GM04504 (cell line): ENCODE measurements around the gene BCAS4.
"Not testable (repeated sequence)": the region's sequence is repeated elsewhere in the genome, so short reads cannot be mapped to it uniquely, and the experiment has no call there.

ENCODE experiments used
- DNase-seq: peaks from one replicate; pipeline ENCODE4 v3.0.0-alpha.2; 2012; ENCODE audit warnings: low read depth

BCAS4 gene

GRCh38 chr20:50876816-50877215, 82.0 kb downstream of the BCAS4 start:
- DNase-seq: no peak

GRCh38 chr20:50877232-50877743, 82.4 kb downstream of the BCAS4 start:
- no peak for DNase-seq

DNA sequence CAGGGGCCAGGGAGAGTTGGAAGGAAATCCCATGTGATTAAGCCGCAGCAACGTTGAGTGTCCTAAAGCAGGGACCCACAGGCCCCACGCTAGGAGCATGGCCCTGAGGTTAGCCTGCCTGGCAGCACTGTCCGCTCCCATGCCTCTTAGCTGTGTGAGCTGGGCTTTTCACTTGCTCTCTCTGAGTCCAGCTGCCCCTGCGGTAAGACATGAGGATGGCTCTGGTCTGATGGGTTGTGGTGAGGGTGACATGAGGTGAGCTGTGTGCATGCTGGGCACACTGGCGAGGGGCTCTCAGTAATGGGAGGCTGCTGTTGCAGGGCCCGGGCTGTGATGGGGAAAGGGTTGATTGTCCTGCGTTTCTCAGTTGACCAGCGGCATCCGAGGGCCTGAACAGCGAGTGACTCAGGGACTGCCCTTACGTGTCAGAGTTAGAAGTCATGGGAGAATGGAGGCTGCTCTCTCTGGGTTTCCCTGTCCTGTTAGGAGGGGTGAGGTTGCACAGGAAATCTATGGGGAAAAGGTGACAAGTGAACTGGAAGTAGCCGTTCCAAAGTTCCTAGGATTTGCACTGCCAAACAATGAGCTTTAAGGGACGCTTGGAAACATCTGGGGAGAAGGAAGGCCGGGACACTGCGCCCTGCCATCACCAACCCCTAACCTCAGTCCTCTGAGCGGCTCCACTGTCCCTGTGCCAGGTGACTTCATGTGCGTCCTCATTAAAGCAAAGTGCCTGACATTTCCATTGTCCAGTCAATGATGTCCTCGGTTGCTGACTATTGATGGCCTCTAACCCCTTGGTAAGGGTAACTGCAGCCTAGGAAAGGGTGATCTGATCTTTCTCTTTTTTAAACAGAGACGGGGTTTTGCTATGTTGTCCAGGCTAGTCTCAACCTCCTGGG, 85.0 kb downstream of the BCAS4 start:
- DNase-seq: no peak

DNA sequence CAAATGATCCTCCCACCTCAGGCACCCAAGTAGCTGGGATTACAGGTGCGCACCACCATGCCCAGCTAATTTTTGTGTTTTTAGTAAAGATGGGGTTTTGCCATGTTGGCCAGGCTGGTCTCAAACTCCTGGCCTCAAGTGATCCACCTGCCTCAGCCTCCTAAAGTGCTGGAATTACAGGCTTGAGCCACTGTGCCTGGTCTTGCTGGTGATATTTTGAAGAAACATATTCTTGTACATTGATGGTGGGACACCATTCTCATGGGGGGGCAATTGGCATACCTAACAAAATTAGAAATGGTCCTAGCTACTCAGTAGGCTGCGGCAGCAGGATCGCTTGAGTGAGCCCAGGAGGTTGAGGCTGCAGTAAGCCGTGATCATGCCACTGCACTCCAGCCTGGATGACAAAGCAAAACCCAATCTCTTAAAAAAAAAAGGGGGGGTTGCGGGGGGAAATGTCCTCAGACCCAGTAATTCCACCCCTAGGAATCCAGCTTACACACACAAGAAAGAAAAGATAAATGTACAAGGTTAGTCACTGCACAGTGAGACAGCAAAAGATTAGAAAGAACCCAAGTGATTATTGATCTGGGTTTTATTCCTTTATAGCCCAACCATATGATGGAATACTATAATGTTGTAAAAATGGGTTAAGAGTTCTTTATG, 87.0 kb downstream of the BCAS4 start:
- DNase-seq: not testable (repeated sequence)

DNA sequence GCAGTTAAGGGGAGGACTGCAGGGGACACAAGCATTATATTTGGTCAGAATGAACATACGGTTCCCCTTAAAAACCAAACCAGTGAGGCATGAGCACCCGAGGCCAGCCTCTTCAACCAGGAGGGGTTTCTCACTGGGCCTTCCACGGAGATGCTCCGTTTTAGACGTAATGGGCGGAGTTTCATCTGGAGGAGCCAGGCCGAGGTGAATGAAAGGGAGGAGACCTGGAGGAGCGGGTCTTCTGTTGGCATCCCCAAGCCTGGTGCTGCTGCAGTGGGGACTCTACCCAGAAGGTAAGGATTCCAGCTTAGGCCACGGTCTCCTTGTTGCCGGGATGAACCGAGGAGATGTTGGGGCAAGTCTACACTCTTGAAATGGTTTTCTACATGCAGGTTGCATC, 89.0 kb downstream of the BCAS4 start:
- no peak for DNase-seq

GRCh38 chr20:50885068-50885467, 90.2 kb downstream of the BCAS4 start:
- no peak for DNase-seq

DNA sequence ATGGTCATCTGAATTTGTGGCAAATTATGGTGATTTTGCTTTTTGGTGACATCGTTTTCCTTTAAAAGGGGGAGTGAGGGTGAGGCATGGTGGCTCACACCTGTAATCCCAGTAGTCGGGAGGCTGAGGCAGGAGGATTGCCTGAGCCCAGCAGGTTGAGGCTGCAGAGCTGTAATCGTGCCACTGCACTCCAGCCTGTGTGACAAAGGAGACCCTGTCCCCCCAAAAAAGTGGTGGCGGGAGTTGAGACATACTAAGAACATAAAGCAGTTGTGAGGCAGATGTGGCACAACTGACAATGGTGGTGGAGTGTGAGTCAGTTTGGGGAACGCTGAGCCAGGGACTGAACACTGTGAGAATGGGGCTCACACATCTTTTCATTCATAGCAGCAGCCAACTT, 90.9 kb downstream of the BCAS4 start:
- DNase-seq: no peak

DNA sequence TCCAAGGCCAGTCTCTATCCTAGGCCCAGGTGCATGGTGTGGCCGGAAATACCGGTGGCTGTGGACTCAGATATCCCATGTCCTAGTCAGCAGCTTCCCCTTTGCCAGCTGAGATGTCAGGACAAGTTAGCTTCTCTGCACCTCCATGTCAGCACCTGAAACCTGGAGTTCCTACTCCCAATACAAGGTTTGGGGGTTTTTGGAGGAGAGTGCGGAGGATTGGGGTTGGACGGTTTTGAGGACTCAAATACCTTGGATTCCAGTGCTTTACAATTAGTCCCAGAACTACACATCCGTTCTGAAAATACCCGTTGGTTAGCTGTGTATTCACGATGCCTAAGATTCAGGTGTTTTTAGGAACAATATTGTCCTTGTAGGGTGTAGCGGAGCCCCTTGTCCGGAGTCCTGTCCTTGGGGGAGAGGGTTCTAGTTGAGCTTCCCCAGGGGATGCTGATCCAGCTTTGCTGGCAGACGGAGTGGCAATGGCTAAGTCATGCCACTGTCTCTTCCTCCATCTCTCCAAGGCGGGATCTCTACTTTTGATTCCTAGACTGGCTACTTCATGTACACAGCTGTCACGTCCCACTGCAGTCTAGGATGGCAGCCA, 91.4 kb downstream of the BCAS4 start:
- DNase-seq: no peak

- DNase-seq: no peak
Observed at GRCh38 chr20:50887576-50887975, 92.7 kb downstream of the BCAS4 start.

DNA sequence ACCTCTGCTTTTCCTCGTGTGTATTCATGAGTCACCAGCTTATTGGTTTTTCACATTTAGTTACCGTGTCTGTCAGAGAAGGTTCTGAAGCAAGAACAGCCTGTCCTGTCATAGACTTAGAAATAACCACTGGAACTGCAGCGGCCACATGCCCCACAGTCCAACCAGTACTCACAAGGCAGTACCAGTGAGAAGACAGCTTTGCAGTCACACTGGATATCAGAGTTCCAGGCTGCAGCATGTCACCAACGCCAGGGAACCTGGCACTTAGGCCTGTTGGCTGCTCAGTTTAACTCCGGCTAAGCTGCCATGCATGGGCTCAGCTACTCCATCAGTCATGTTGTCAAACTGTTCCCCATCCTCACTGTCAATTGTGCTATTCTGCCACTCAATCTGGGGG, 96.3 kb downstream of the BCAS4 start:
- no peak for DNase-seq

DNA sequence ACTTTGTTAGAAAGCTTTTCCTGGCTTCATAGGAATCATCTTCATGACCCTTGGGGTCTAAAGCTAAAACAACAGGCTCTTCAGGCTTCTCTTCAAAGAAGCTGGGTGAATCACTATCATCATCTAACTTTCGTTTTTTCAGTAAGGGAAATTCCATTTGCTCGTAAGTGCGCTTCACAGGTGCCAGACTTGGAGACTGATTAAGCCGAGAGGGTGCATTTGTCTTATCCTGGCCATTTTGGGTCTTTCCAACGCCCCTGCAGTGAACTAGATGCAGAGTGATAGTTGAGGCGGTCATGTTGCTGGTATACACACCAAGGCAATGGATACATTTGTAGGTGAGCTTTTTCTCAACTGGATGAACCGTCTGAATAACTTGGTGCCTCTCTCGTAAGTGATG, 97.5 kb downstream of the BCAS4 start:
- no peak for DNase-seq

DNA sequence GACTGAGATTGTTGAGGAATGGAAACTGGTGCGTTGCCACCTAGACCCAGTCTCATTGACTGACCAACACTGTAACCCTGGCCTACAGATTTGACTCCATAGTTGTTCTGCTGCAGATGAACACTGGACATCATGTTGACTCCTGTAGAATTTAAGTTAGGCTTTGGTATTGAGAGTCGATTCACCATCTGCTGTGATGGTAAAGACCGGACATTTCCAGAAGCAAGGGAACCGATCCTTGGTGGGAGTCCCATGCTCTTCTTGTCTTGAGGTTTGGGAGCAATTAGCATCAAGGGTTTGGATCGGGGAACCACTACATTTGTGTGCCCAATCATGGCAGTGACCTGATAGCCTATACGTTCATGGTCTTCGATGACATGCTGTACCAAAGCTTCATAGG, 98.8 kb downstream of the BCAS4 start:
- no peak for DNase-seq

DNA sequence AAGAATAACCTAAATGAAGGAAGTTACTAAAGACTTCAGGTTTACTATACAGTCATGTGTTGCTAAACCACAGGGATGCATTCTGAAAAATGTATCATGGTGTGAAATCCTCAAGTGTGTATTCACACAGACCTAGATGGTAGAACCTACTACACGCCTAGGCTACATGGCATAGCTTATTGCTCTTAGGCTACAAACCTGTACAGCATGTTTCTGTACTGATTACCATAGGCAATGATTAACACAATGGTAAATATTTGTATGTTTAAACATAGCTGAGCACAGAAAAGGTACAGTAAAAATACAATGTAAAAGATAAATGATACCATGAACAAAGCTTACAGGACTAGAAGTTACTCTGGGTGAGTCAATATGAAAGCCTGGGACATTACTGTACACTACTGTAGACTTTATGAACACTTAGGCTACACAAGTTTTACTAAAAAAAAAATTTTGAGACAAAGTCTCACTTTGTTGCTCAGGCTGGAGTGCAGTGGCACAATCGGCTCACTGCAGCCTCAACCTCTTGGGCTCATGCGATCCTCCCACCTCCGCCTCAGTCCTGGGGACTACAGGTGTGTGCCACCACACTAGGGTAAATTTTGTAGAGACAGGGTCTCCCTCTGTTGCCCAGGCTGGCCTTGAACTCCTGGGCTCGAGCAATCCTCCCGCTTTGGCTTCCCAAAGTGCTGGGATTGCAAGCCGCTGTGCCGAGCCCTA, 100.4 kb downstream of the BCAS4 start:
- no peak for DNase-seq

- DNase-seq: no peak
Observed at GRCh38 chr20:50898475-50898874, 103.6 kb downstream of the BCAS4 start.

- no peak for DNase-seq
Observed at GRCh38 chr20:50900261-50900660, 105.4 kb downstream of the BCAS4 start.

DNA sequence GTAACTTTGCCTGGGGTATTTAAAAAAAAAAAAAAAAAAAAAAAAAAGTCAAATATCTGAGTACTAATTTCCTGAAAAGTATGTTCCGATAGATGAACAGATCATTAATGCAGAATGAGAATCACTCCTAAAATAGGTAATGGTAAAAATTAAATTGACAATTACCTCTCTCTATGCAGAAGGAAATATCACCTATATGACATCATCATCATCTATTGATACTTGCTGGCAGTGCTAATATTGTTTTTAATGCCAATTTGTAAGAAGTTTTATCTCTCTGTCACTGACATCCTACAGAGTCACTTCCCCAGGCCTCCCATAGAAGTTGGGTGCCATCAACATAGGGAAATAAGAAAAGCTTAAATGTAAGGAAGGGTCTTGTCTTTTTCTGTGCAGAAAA, 106.4 kb downstream of the BCAS4 start:
- no peak for DNase-seq

GRCh38 chr20:50903353-50904051, 108.6 kb downstream of the BCAS4 start:
- DNase-seq: no peak

DNA sequence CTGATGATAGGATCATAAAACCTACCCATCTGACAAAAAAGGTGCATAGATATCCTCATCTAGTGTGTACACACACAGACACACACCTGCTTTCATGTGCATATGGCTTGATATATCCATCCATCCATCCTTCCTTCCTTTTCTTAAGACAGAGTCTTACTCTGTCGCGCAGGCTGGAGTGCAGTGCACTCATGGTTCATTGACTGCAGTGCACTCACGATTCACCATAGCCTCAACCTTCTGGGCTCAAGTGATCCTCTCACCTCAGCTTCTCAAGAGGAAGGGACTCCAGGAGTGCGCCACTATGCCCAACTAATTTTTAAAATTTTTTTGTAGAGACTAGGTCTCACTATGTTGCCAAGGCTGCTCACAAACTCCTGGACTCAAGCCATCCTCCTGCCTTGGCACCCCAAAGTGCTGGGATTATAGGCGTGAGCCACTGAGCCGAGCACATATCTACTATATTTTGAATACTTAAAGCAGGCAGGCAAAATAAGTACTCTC, 109.3 kb downstream of the BCAS4 start:
- no peak for DNase-seq

- DNase-seq: no peak
Observed at GRCh38 chr20:50909413-50909812, 114.6 kb downstream of the BCAS4 start.

DNA sequence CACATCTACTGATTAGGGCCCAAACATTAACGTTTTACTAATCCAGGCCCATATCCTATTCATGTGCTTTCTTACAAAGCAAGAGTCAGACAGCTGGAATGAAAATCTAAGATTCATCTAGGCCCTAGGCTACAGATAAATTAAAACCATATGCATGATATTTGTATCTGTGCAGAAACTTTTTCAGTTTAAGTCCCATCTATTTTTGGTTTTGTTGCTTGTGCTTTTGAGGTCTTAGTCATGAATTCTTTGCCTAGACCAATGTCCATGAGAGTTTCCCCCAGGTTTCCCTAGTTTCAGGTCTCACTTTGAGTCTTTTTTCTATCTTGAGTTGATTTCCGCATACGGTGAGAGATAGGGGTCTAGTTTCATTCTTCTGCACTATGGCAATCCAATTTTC, 116.2 kb downstream of the BCAS4 start:
- DNase-seq: peak; percentile 64

DNA sequence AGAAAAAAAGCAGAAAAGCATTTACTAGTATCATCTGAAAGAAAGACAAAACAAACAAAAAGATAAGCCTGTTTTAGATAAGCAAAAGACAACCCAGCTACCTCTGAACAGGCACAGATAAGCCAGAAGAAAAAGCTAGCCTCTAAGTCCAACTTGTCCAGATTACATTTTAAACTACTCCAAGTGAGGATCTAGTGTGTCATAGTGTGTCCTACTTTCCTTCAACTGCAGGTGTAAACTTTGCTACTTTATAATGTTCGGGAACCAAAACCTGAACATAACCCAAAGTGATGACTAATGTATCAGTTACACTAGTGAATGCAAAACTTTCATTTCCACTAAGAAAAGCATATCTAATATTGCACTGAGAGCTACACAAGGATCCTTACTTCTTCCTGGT, 116.9 kb downstream of the BCAS4 start:
- no peak for DNase-seq
